Body of pancreas (tissue), 4 donors: ENCODE data around the gene GVQW3. TPM values are rescaled to one million over a fixed set of nuclear protein-coding genes. Genes with fewer than 3 reads are reported as not detected.
"Not testable (repeated sequence)": the region's sequence is repeated elsewhere in the genome, so short reads cannot be mapped to it uniquely, and the experiment has no call there.

Source experiments
- ATAC-seq: fragments of 150-250 bp; one replicate; pipeline ENCODE4 v1.9.1; 2016
- DNase-seq, 4 donors: peaks; one replicate each; pipeline ENCODE4 v3.0.0-alpha.2; 2019
- H3K27ac ChIP-seq, 4 donors: fragments of 200-600 bp; sonication (generic); 1 replicate in 3 of 4; 2 replicates in 1 of 4; pipeline versions ENCODE4 v1.5.1 to v1.6.1; 2016 to 2019; ENCODE audit warnings: mild to moderate bottlenecking in 1 of 4, mixed read lengths in 1 of 4, moderate library complexity in 1 of 4
- H3K27me3 ChIP-seq, 2 donors: fragments of 200-600 bp; sonication (generic); one replicate each; pipeline ENCODE4 v1.6.0; 2016; ENCODE audit warnings: mild to moderate bottlenecking in 1 of 2
- H3K36me3 ChIP-seq, 2 donors: fragments of 200-600 bp; sonication (generic); replicated peaks in 1 of 2; 2 replicates each; pipeline ENCODE4 v1.5.1; 2016; ENCODE audit warnings: low read depth in 2 of 2; ENCODE audit not compliant: insufficient read depth in 1 of 2
- H3K4me1 ChIP-seq: fragments of 200-600 bp; sonication (generic); one replicate; pipeline ENCODE4 v1.6.0; 2016
- H3K4me3 ChIP-seq, 2 donors: fragments of 200-600 bp; sonication (generic); 1 replicate in 1 of 2; 2 replicates in 1 of 2; pipeline ENCODE4 v1.5.1; 2016 to 2019
- H3K9me3 ChIP-seq, 3 donors: fragments of 200-600 bp; sonication (generic); 1 replicate in 2 of 3; 2 replicates in 1 of 3; pipeline ENCODE4 v1.5.1; 2016
- POLR2A ChIP-seq, 3 donors: fragments of 450-650 bp; IDR thresholded peaks; one replicate each; pipeline ENCODE4 v1.6.1; 2016; ENCODE audit warnings: antibody characterized with exemption in 3 of 3, mild to moderate bottlenecking in 2 of 3
- WGBS, 2 donors: methylation state at CpG; one replicate each; pipeline ENCODE4 v1.1.5; 2017; 5-methylcytosine and 5-hydroxymethylcytosine counted together
- intact Hi-C: fragments of 100-400 bp; cut with DNase I; formaldehyde crosslinking; loops from one replicate; pipeline ENCODE4 v1.15.1; 2023
- total RNA-seq, 2 donors: library from RNA; depleted of rRNA; stranded (reverse); fragments of >200 nt; gene quantifications; one replicate each; pipeline ENCODE4 v1.1.0, GENCODE V29; 2016
- TF ChIP-seq, protein P1 (sequence below), 7 experiments: fragments of 450-650 bp in 4 of 7; fragments of 200-600 bp in 3 of 7; sonication (generic) in 3 of 7; IDR thresholded peaks; one replicate each; pipeline ENCODE4 v1.5.1; 2016 to 2019; ENCODE audit warnings: antibody characterized with exemption in 7 of 7

GVQW3 gene
- total RNA-seq, 2 donors from 2014 or later = 11.2 to 16.2 TPM

DNA sequence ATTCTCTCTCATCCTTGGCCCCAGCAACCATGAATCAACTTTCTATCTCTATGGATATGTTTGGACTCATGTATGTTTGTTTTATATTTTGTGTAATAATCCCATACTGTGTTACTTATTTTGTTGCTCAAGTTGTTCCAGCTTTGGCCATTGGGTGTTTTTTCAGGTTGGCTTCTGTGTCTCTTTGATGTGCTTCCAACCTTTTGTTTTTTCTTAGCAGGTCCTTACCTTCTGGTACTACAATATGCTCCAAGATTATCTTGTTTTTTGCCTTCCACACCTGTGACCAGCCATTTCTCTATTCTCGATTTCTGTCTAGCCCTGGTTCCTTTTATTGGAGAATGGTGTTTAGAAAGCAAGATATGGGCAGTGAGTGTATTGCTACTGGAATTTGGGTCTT lies 14.2 kb downstream of the GVQW3 start:
- no peak overlapping the region for H3K4me3 ChIP-seq
- peaks cover 34% of the 10 kb centered on the region for H3K4me1 ChIP-seq
- H3K9me3 ChIP-seq = no peaks in the 10 kb centered on the region
- 41 to 59% methylated on average over 1 of the region's 1 CpG for WGBS, 2 donors
- no peak for TF ChIP-seq POLR2A (IDR thresholded peaks at IDR 0.05)
- TF ChIP-seq, protein P1, sequence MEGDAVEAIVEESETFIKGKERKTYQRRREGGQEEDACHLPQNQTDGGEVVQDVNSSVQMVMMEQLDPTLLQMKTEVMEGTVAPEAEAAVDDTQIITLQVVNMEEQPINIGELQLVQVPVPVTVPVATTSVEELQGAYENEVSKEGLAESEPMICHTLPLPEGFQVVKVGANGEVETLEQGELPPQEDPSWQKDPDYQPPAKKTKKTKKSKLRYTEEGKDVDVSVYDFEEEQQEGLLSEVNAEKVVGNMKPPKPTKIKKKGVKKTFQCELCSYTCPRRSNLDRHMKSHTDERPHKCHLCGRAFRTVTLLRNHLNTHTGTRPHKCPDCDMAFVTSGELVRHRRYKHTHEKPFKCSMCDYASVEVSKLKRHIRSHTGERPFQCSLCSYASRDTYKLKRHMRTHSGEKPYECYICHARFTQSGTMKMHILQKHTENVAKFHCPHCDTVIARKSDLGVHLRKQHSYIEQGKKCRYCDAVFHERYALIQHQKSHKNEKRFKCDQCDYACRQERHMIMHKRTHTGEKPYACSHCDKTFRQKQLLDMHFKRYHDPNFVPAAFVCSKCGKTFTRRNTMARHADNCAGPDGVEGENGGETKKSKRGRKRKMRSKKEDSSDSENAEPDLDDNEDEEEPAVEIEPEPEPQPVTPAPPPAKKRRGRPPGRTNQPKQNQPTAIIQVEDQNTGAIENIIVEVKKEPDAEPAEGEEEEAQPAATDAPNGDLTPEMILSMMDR (IDR thresholded peaks at IDR 0.05) = peak in 1 of 7 experiments; percentile 10
- ATAC-seq (no peak), DNase-seq (no peak)
- intact Hi-C loops = no loop called here
- H3K27me3 ChIP-seq = no peaks in the 10 kb centered on the region
- no peak overlapping the region for H3K27ac ChIP-seq
- H3K36me3 ChIP-seq = no peaks in the 10 kb centered on the region

DNA sequence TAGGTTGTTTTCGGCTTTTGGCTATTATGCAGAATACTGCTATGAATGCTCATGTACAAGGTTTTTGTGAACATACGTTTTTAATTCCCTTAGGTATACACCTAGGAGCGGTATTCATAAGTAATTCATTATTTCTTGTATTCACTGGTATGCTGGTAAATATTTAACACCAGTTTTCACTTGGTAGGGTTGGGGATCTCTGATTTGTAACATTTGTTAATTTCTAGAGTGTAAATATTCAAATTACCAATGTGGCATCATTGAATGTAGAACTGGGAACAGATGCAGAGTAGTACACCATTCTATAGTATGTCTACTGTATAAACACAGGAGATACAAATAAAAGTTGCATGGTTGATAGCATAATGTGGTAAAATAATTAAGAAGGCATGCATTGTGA lies 16.3 kb downstream of the GVQW3 start:
- no peaks in the 10 kb centered on the region for H3K27me3 ChIP-seq
- no peak for TF ChIP-seq POLR2A (IDR thresholded peaks at IDR 0.05)
- TF ChIP-seq, protein P1 (IDR thresholded peaks at IDR 0.05) = no peak
- DNase-seq (no peak), ATAC-seq (no peak)
- H3K27ac ChIP-seq = no peak overlapping the region
- H3K36me3 ChIP-seq = no peaks in the 10 kb centered on the region
- H3K4me1 ChIP-seq = peaks cover 13% of the 10 kb centered on the region
- H3K9me3 ChIP-seq = no peaks in the 10 kb centered on the region
- 75 to 77% methylated on average over 3 of the region's 3 CpGs for WGBS, 2 donors
- intact Hi-C loops = no loop called here
- H3K4me3 ChIP-seq = no peak overlapping the region

DNA sequence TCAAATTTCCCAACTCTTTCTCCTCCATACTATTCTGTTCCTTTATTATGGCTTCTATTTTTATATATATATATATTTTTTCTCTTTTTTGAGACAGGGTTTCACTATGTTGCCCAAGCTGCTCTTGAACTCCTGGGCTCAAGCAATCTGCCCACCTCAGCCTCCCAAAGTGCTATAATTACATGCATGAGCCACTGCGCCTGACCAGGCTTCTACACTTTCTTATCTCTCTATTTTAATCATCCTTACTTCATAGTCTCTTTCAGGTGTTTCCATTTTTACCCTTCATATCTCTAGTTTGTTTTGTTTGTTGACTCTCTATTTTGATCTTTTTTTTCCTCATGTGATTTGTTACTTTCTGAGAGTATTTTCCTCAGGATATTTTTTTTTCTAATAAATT lies 19.8 kb downstream of the GVQW3 start:
- intact Hi-C loops = no loop called here
- Histone ChIP-seq H3K27ac (no peak overlapping the region), H3K27me3 (no peaks in the 10 kb centered on the region), H3K9me3 (no peaks in the 10 kb centered on the region), H3K36me3 (no peaks in the 10 kb centered on the region), H3K4me1 (no peaks in the 10 kb centered on the region), H3K4me3 (no peak overlapping the region)
- 46 to 47% methylated on average over 1 of the region's 1 CpG for WGBS, 2 donors
- no peak for DNase-seq
- no peak for TF ChIP-seq POLR2A (IDR thresholded peaks at IDR 0.05)
- TF ChIP-seq, protein P1 (IDR thresholded peaks at IDR 0.05) = no peak
- ATAC-seq = no peak

DNA sequence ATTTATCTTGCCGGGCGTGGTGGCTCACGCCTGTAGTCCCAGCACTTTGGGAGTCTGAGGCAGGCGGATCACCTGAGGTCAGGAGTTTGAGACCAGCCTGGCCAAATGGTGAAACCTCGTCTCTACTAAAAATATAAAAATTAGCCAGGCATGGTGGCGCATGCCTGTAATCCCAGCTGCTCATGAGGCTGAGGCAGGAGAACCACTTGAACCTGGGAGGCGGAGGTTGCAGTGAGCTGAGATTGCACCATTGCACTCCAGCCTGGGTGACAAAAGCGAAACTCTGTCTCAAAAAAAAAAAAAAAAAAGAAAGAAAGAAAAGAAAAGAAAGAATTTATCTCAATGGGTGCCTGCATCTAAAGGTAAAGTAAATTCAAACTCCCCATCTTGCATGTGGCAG lies 20.4 kb downstream of the GVQW3 start:
- 84 to 86% methylated on average over 8 of the region's 8 CpGs for WGBS, 2 donors
- DNase-seq = not testable (repeated sequence)

DNA sequence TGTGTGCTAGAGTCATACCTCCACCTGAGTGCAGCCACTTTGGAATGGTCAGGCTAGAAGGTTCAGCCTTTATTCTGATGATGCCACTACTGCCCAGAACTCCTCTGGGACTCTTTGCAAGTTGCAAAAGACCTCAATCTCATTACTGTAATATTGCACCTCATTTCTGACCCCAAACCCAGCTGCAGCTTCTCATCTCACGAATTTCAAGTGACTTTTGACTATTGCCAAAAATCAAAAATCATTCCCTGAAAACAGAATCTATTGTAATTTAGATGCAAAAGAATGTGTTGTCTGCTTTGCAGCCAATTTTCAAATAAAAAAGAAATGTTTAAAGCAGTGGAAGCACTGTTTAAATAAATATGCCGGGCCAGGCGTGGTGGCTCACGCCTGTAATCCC lies 25.2 kb downstream of the GVQW3 start:
- Histone ChIP-seq H3K27me3 (no peaks in the 10 kb centered on the region), H3K36me3 (no peaks in the 10 kb centered on the region), H3K9me3 (no peaks in the 10 kb centered on the region), H3K27ac (no peak overlapping the region), H3K4me1 (no peaks in the 10 kb centered on the region), H3K4me3 (no peak overlapping the region)
- DNase-seq (no peak), ATAC-seq (no peak)
- intact Hi-C loops = no loop called here
- TF ChIP-seq, protein P1 (IDR thresholded peaks at IDR 0.05) = no peak
- no peak for TF ChIP-seq POLR2A (IDR thresholded peaks at IDR 0.05)
- WGBS, 2 donors = 90 to 96% methylated on average over 4 of the region's 4 CpGs

More for the DNA sequence above, 20.4 kb downstream of the GVQW3 start:
- H3K9me3 ChIP-seq, H3K4me3 ChIP-seq, H3K4me1 ChIP-seq, ATAC-seq, H3K27me3 ChIP-seq, H3K27ac ChIP-seq, intact Hi-C loops, H3K36me3 ChIP-seq: not testable (repeated sequence)
